Endodermal cell (in vitro differentiated cells): ENCODE results near the gene TRIL. TPM values are rescaled to one million over a fixed set of nuclear protein-coding genes. Genes with fewer than 3 reads are reported as not detected.

Experiments used
- DNase-seq: peaks from one replicate; pipeline ENCODE4 v3.0.0-alpha.2; 2017
- H3K27ac ChIP-seq: 2 replicates; pipeline ENCODE4 v1.5.1; 2013; ENCODE audit warnings: mild to moderate bottlenecking, low read depth, low read length, moderate library complexity
- H3K27me3 ChIP-seq: 2 replicates; pipeline ENCODE4 v1.6.1; 2013; ENCODE audit warnings: mild to moderate bottlenecking, low read length, moderate library complexity; ENCODE audit not compliant: insufficient read depth, control insufficient read depth, poor library complexity, severe bottlenecking
- H3K36me3 ChIP-seq: 2 replicates; pipeline ENCODE4 v1.7.0; 2013; ENCODE audit warnings: mild to moderate bottlenecking, low read length, moderate library complexity; ENCODE audit not compliant: control insufficient read depth, insufficient read depth
- H3K4me1 ChIP-seq: one replicate; pipeline ENCODE4 v1.7.0; 2013; ENCODE audit warnings: low read length; ENCODE audit not compliant: control insufficient read depth, insufficient read depth
- H3K4me3 ChIP-seq: 2 replicates; pipeline ENCODE4 v1.5.1; 2013; ENCODE audit warnings: mild to moderate bottlenecking, low read length, moderate library complexity
- H3K9ac ChIP-seq: 2 replicates; pipeline ENCODE4 v1.6.1; 2013; ENCODE audit warnings: mild to moderate bottlenecking, low read length, moderate library complexity; ENCODE audit not compliant: poor library complexity, severe bottlenecking; ENCODE audit errors: extremely low read depth
- H3K9me3 ChIP-seq: 2 replicates; pipeline ENCODE4 v1.6.1; 2013; ENCODE audit warnings: mild to moderate bottlenecking, low read length, moderate library complexity; ENCODE audit not compliant: control insufficient read depth
- H3K27ac Mint-ChIP-seq: 2 replicates; pipeline ENCODE4 v1.8.0; 2020; ENCODE audit warnings: mixed read lengths
- H3K27me3 Mint-ChIP-seq: 2 replicates; pipeline ENCODE4 v1.8.0; 2021; ENCODE audit warnings: mild to moderate bottlenecking, mixed read lengths; ENCODE audit not compliant: insufficient read depth
- H3K36me3 Mint-ChIP-seq: 2 replicates; pipeline ENCODE4 v1.8.0; 2020; ENCODE audit warnings: low read depth, mixed read lengths
- H3K4me1 Mint-ChIP-seq: 2 replicates; pipeline ENCODE4 v1.8.0; 2020; ENCODE audit warnings: mixed read lengths
- H3K4me3 Mint-ChIP-seq: 2 replicates; pipeline ENCODE4 v1.8.0; 2020; ENCODE audit warnings: mild to moderate bottlenecking, moderate library complexity, mixed read lengths
- H3K9me3 Mint-ChIP-seq: 2 replicates; pipeline ENCODE4 v1.8.0; 2020; ENCODE audit warnings: mild to moderate bottlenecking, mixed read lengths
- WGBS, 2 experiments: methylation state at CpG; one replicate each; pipeline versions ENCODE4 v1.1.5 to v1.1.7; 2013; ENCODE audit warnings: missing lambda C conversion rate in 2 of 2, mixed read lengths in 1 of 2; ENCODE audit not compliant: insufficient coverage in 1 of 2, insufficient read length in 1 of 2; 5-methylcytosine and 5-hydroxymethylcytosine counted together
- total RNA-seq, 2 donors: library from RNA; stranded (reverse); fragmentation: NEBNext Ultra II Directional in 1 of 2; extraction: Animal tissue kit (Norgen Biotek cat#: 25700) in 1 of 2; gene quantifications; 2 replicates in 1 of 2; 3 replicates in 1 of 2; pipeline ENCODE4 v1.2.1, GENCODE V29; 2021
- TF ChIP-seq, protein P1 (sequence below): fragments of 200-600 bp; sonication (generic); conservative IDR thresholded peaks from 2 replicates; pipeline ENCODE4 v1.5.0; 2021; ENCODE audit warnings: antibody characterized with exemption, mild to moderate bottlenecking

The TRIL gene
- total RNA-seq, 2 donors from 2014 or later = 1.6 to 3.3 TPM

DNA sequence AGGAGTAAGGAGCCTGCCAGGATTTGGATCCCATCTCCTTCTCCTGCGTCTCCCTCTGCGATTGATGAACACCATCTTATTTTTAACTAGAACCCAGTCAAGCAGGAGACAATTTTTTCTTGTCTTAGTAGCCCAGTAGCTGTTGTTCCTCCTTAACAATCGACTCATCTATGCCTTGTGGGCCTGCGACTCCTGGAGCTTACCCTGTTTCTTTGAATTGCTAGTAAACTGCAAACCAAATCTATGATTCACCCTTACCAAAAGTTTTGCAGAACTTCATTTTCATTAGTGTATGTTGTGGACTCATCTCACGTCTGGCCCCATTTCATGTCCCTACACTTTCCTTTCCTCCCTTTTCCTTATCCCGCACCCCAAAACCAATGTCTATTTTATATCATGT lies 37.7 kb downstream of the TRIL start:
- Mint-ChIP-seq H3K27me3 (peaks cover 6% of the 10 kb centered on the region), H3K4me3 (no peak overlapping the region), H3K27ac (no peak overlapping the region), H3K4me1 (no peaks in the 10 kb centered on the region), H3K36me3 (no peaks in the 10 kb centered on the region), H3K9me3 (no peaks in the 10 kb centered on the region)
- peaks cover 6% of the 10 kb centered on the region for H3K27me3 ChIP-seq
- DNase-seq = no peak
- WGBS, 2 experiments = 93% methylated on average over 4 to 5 of the region's 6 CpGs
- no peaks in the 10 kb centered on the region for H3K36me3 ChIP-seq
- no peak overlapping the region for H3K9ac ChIP-seq
- H3K27ac ChIP-seq = no peak overlapping the region
- no peak overlapping the region for H3K4me3 ChIP-seq
- no peaks in the 10 kb centered on the region for H3K9me3 ChIP-seq
- H3K4me1 ChIP-seq = no peaks in the 10 kb centered on the region
- TF ChIP-seq, protein P1, sequence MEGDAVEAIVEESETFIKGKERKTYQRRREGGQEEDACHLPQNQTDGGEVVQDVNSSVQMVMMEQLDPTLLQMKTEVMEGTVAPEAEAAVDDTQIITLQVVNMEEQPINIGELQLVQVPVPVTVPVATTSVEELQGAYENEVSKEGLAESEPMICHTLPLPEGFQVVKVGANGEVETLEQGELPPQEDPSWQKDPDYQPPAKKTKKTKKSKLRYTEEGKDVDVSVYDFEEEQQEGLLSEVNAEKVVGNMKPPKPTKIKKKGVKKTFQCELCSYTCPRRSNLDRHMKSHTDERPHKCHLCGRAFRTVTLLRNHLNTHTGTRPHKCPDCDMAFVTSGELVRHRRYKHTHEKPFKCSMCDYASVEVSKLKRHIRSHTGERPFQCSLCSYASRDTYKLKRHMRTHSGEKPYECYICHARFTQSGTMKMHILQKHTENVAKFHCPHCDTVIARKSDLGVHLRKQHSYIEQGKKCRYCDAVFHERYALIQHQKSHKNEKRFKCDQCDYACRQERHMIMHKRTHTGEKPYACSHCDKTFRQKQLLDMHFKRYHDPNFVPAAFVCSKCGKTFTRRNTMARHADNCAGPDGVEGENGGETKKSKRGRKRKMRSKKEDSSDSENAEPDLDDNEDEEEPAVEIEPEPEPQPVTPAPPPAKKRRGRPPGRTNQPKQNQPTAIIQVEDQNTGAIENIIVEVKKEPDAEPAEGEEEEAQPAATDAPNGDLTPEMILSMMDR = no peak

DNA sequence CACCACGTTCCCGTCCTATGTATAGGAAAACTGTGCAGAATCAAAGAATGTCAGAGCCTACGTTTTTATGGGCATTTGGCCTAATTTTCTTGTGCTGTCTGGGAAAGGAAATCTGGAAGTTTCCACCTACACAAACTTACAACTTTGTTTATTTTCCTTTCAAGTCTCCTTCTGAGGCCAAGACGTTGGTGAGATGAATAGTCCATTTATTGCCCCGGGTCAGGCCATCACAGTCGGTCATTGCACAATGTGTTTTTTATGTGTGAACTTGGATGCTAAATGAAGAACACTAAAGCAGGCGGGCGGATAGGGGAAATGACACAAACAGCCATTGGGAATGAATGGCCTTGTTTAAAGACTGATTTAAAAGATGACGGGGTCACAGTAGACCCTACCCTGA lies 38.6 kb downstream of the TRIL start:
- H3K9me3 ChIP-seq = no peaks in the 10 kb centered on the region
- WGBS, 2 experiments = 94% methylated on average over 7 to 9 of the region's 9 CpGs
- H3K9me3 Mint-ChIP-seq = no peaks in the 10 kb centered on the region
- no peaks in the 10 kb centered on the region for H3K27me3 ChIP-seq
- H3K27me3 Mint-ChIP-seq = no peaks in the 10 kb centered on the region
- H3K4me3 Mint-ChIP-seq = no peak overlapping the region
- H3K9ac ChIP-seq = no peak overlapping the region
- H3K36me3 Mint-ChIP-seq = no peaks in the 10 kb centered on the region
- H3K4me1 Mint-ChIP-seq = no peaks in the 10 kb centered on the region
- no peak overlapping the region for H3K4me3 ChIP-seq
- DNase-seq = no peak
- TF ChIP-seq, protein P1 = no peak
- no peaks in the 10 kb centered on the region for H3K4me1 ChIP-seq
- H3K36me3 ChIP-seq = no peaks in the 10 kb centered on the region
- no peak overlapping the region for H3K27ac ChIP-seq
- no peak overlapping the region for H3K27ac Mint-ChIP-seq

DNA sequence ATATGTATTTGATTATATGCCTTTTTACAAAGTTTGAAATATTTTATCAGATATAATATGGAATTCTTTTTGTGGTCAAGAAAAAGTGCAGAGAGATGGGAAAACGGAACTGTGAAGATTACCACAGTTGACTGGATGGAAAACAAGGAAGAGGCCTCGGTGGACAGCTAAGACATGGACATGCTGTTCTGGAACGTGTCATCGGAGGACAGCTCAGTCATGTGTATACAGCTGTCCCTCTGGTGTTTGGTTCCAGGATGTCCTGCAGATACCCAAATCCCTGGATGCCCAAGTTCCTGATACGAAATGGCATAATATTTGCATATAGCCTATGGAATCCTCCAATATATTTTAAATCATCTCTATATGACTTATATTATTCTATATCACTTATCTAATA lies 49.4 kb downstream of the TRIL start:
- no peaks in the 10 kb centered on the region for H3K4me1 ChIP-seq
- no peaks in the 10 kb centered on the region for H3K36me3 ChIP-seq
- H3K27ac ChIP-seq = no peak overlapping the region
- no peaks in the 10 kb centered on the region for H3K27me3 Mint-ChIP-seq
- H3K9me3 ChIP-seq = peaks cover 11% of the 10 kb centered on the region
- H3K4me3 ChIP-seq = no peak overlapping the region
- peaks cover 8% of the 10 kb centered on the region for H3K4me1 Mint-ChIP-seq
- H3K27ac Mint-ChIP-seq = no peak overlapping the region
- 87 to 96% methylated on average over 3 to 5 of the region's 5 CpGs for WGBS, 2 experiments
- no peak for DNase-seq
- H3K9ac ChIP-seq = no peak overlapping the region
- TF ChIP-seq, protein P1 = no peak
- no peaks in the 10 kb centered on the region for H3K27me3 ChIP-seq
- H3K4me3 Mint-ChIP-seq = no peak overlapping the region
- peaks cover 10% of the 10 kb centered on the region for H3K9me3 Mint-ChIP-seq
- H3K36me3 Mint-ChIP-seq = no peaks in the 10 kb centered on the region
